Esophagus squamous epithelium (tissue), 4 donors: ENCODE data around the gene THRA.

Experiments
- POLR2A ChIP-seq, 4 donors: fragments of 450-650 bp; IDR thresholded peaks; one replicate each; pipeline ENCODE4 v1.6.1; 2017; ENCODE audit warnings: antibody characterized with exemption in 4 of 4, mild to moderate bottlenecking in 4 of 4, moderate library complexity in 3 of 4
- TF ChIP-seq, protein P1 (sequence below), 6 experiments: fragments of 450-650 bp in 4 of 6; fragments of 200-600 bp in 2 of 6; sonication (generic) in 2 of 6; IDR thresholded peaks; one replicate each; pipeline ENCODE4 v1.5.1; 2016 to 2019; ENCODE audit warnings: antibody characterized with exemption in 6 of 6, mild to moderate bottlenecking in 4 of 6, moderate library complexity in 4 of 6

DNA sequence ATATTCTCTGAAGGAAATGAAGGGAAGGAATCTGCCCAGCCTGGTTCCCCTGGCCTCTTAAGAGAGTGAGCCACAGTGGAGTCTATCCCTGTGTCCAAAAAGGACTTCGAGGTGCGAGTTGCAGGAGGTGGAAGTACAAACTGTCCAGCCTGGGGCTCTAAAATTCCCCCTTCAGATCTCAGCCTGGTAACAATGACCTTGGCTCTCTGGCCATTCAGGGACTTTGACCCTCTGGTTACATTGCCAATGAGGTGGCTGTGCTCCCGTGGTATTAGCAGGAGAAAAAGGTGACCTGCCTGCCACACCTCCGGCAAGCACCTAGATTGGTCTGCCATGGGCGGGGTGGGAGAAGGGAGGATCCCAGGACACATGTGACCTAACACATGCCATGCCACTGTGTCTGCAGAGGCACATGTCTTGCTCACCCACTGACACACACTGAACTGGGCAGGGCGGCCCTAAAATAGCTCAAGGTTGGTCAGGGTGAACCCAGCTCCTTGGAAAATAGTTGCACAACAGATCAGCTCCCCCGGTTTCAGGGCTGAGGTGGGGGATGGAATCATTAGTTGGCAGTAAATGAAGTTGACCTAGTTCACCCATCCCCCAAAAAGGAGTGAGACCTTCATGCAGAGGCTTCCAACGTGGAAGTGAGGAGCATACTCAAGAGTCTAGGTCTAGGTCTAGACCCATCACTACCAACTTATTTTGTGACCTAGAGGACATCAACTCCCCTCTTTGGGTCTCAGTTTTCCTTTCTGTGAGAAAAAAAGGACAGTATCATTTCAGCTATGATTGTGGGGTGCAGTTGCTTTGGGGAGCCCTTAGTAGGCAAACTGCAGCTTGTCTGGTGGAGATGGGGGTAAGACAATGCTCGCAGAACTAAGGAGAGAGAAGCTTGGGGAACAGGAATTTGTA, 35.4 kb downstream of the THRA start:
- TF ChIP-seq, protein P1, sequence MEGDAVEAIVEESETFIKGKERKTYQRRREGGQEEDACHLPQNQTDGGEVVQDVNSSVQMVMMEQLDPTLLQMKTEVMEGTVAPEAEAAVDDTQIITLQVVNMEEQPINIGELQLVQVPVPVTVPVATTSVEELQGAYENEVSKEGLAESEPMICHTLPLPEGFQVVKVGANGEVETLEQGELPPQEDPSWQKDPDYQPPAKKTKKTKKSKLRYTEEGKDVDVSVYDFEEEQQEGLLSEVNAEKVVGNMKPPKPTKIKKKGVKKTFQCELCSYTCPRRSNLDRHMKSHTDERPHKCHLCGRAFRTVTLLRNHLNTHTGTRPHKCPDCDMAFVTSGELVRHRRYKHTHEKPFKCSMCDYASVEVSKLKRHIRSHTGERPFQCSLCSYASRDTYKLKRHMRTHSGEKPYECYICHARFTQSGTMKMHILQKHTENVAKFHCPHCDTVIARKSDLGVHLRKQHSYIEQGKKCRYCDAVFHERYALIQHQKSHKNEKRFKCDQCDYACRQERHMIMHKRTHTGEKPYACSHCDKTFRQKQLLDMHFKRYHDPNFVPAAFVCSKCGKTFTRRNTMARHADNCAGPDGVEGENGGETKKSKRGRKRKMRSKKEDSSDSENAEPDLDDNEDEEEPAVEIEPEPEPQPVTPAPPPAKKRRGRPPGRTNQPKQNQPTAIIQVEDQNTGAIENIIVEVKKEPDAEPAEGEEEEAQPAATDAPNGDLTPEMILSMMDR (IDR thresholded peaks at IDR 0.05): peak in 2 of 6 experiments; percentile 4
- peak in 2 of 4 donors; percentile 22 to 32 for TF ChIP-seq POLR2A (IDR thresholded peaks at IDR 0.05)
